ENCODE results near the gene PPP4R2. TPM values are rescaled to one million over a fixed set of nuclear protein-coding genes. Genes with fewer than 3 reads are reported as not detected.
A peak's percentile ranks its signal among the peaks of the same experiment; 100 is the strongest.

Gene PPP4R2
- total RNA-seq, 1 donor from 2014 or later, result 143 TPM

GRCh38 chr3:73094951-73095350 lies 98.3 kb downstream of the PPP4R2 start:
- no peak for TF ChIP-seq CTCF (IDR thresholded peaks at IDR 0.05)
- no peak for TF ChIP-seq EZH2phosphoT487 (IDR thresholded peaks at IDR 0.05)
- no peak for TF ChIP-seq EZH2 (IDR thresholded peaks at IDR 0.05)
- Histone ChIP-seq H3K27me3 (no peaks in the 10 kb centered on the region), H4K20me1 (ENCODE audit: low read depth) (no peaks in the 10 kb centered on the region), H3K9me3 (ENCODE audit: low read depth) (no peaks in the 10 kb centered on the region), H2AFZ (replicated peaks) (peak overlapping the region; percentile 97), H3F3A (ENCODE audit: low read depth) (peaks cover 18% of the 10 kb centered on the region), H3K4me2 (peak overlapping the region; percentile 67), H3K36me3 (no peaks in the 10 kb centered on the region), H3K27ac (no peak overlapping the region), H3K9ac (no peak overlapping the region), H3K4me3 (peak overlapping the region; percentile 9), H3K79me2 (ENCODE audit: low read depth) (no peaks in the 10 kb centered on the region), H3K4me1 (peaks cover 12% of the 10 kb centered on the region)
- H3K36me3 Mint-ChIP-seq, result no peaks in the 10 kb centered on the region
- DNase-seq (ENCODE audit: low spot score), result peak; percentile 51
- H3K27ac Mint-ChIP-seq, result no peak overlapping the region
- H3K4me1 Mint-ChIP-seq, result peaks cover 6% of the 10 kb centered on the region
- H3K27me3 Mint-ChIP-seq (ENCODE audit: insufficient read depth, low read depth), result peaks cover 2% of the 10 kb centered on the region
- H3K9me3 Mint-ChIP-seq, result no peaks in the 10 kb centered on the region
- H3K4me3 Mint-ChIP-seq, result no peak overlapping the region

- Histone ChIP-seq H3K27ac (no peak overlapping the region), H4K20me1 (ENCODE audit: low read depth) (no peaks in the 10 kb centered on the region), H3K4me2 (no peak overlapping the region), H3K9ac (no peak overlapping the region), H3K4me3 (no peak overlapping the region), H3K27me3 (no peaks in the 10 kb centered on the region), H2AFZ (replicated peaks) (no peak overlapping the region), H3F3A (ENCODE audit: low read depth) (peaks cover 18% of the 10 kb centered on the region), H3K9me3 (ENCODE audit: low read depth) (no peaks in the 10 kb centered on the region), H3K36me3 (no peaks in the 10 kb centered on the region), H3K79me2 (ENCODE audit: low read depth) (no peaks in the 10 kb centered on the region), H3K4me1 (peaks cover 17% of the 10 kb centered on the region)
- Mint-ChIP-seq H3K27ac (no peak overlapping the region), H3K4me3 (peak overlapping the region; percentile 14), H3K9me3 (no peaks in the 10 kb centered on the region), H3K36me3 (no peaks in the 10 kb centered on the region), H3K27me3 (ENCODE audit: insufficient read depth, low read depth) (peaks cover 2% of the 10 kb centered on the region), H3K4me1 (peaks cover 15% of the 10 kb centered on the region)
- TF ChIP-seq CTCF (IDR thresholded peaks at IDR 0.05) (no peak), EZH2phosphoT487 (IDR thresholded peaks at IDR 0.05) (no peak), EZH2 (IDR thresholded peaks at IDR 0.05) (no peak)
- no peak for DNase-seq (ENCODE audit: low spot score)
Observed at GRCh38 chr3:73096169-73096568, 99.6 kb downstream of the PPP4R2 start.

- Histone ChIP-seq H3K9me3 (ENCODE audit: low read depth) (no peaks in the 10 kb centered on the region), H3K27ac (no peak overlapping the region), H3K4me1 (peaks cover 17% of the 10 kb centered on the region), H3K4me2 (no peak overlapping the region), H4K20me1 (ENCODE audit: low read depth) (no peaks in the 10 kb centered on the region), H3K27me3 (no peaks in the 10 kb centered on the region), H3K4me3 (no peak overlapping the region), H2AFZ (replicated peaks) (no peak overlapping the region), H3F3A (ENCODE audit: low read depth) (peaks cover 18% of the 10 kb centered on the region), H3K79me2 (ENCODE audit: low read depth) (no peaks in the 10 kb centered on the region), H3K36me3 (no peaks in the 10 kb centered on the region), H3K9ac (no peak overlapping the region)
- Mint-ChIP-seq H3K4me3 (no peak overlapping the region), H3K27me3 (ENCODE audit: insufficient read depth, low read depth) (peaks cover 4% of the 10 kb centered on the region), H3K9me3 (no peaks in the 10 kb centered on the region), H3K36me3 (no peaks in the 10 kb centered on the region), H3K27ac (no peak overlapping the region), H3K4me1 (peaks cover 17% of the 10 kb centered on the region)
- DNase-seq (ENCODE audit: low spot score), result no peak
- no peak for TF ChIP-seq EZH2phosphoT487 (IDR thresholded peaks at IDR 0.05)
- TF ChIP-seq CTCF (IDR thresholded peaks at IDR 0.05), result no peak
- no peak for TF ChIP-seq EZH2 (IDR thresholded peaks at IDR 0.05)
Observed at GRCh38 chr3:73098026-73098425, 101.4 kb downstream of the PPP4R2 start.
